ENCODE data around the gene UBE2E3.
"Not testable (repeated sequence)": the region's sequence is repeated elsewhere in the genome, so short reads cannot be mapped to it uniquely, and the experiment has no call there.

The UBE2E3 gene

DNA sequence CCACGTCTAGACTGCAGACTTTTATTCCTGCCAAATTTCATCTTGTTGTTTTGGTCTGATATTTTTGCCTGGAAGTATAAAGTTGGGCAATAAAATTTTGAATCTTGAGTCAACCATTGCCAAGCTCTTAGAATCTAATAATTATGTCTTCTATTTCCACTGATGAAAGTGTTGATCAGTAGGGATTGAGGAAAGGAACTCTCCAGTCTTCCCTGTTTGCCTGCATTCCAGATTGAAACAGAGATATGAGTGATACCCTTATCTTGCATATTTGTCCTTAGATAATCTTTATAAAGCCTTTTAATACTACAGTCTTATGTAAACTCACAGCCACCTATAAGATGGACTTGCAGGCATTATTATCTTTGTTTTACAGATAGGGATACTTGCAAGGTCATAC is 45.5 kb upstream of the UBE2E3 start:
- no peaks in the 10 kb centered on the region for H3F3A ChIP-seq (ENCODE audit: insufficient read depth, low read length)
- H3K79me2 ChIP-seq (ENCODE audit: insufficient read depth, low read length) = no peaks in the 10 kb centered on the region
- H2AFZ ChIP-seq (ENCODE audit: low read length) = no peak overlapping the region
- H3K27me3 ChIP-seq (ENCODE audit: insufficient read depth, low read length) = no peaks in the 10 kb centered on the region
- H3K36me3 ChIP-seq (ENCODE audit: insufficient read depth, low read length) = no peaks in the 10 kb centered on the region
- no peaks in the 10 kb centered on the region for H4K20me1 ChIP-seq (ENCODE audit: insufficient read depth, low read length)
- no peak for TF ChIP-seq EZH2 (IDR thresholded peaks at IDR 0.05; ENCODE audit: borderline replicate concordance, low read length)
- TF ChIP-seq, protein P1, sequence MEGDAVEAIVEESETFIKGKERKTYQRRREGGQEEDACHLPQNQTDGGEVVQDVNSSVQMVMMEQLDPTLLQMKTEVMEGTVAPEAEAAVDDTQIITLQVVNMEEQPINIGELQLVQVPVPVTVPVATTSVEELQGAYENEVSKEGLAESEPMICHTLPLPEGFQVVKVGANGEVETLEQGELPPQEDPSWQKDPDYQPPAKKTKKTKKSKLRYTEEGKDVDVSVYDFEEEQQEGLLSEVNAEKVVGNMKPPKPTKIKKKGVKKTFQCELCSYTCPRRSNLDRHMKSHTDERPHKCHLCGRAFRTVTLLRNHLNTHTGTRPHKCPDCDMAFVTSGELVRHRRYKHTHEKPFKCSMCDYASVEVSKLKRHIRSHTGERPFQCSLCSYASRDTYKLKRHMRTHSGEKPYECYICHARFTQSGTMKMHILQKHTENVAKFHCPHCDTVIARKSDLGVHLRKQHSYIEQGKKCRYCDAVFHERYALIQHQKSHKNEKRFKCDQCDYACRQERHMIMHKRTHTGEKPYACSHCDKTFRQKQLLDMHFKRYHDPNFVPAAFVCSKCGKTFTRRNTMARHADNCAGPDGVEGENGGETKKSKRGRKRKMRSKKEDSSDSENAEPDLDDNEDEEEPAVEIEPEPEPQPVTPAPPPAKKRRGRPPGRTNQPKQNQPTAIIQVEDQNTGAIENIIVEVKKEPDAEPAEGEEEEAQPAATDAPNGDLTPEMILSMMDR (IDR thresholded peaks at IDR 0.05; ENCODE audit: low read length) = no peak
- H3K27ac ChIP-seq (ENCODE audit: low read depth, low read length, poor library complexity, severe bottlenecking) = no peak overlapping the region
- H3K9me3 ChIP-seq (ENCODE audit: low read length) = no peaks in the 10 kb centered on the region
- no peak overlapping the region for H3K9ac ChIP-seq (ENCODE audit: low read length)
- H3K4me2 ChIP-seq (ENCODE audit: low read length) = no peak overlapping the region
- H3K4me1 ChIP-seq (ENCODE audit: insufficient read depth, low read length, severe bottlenecking) = no peaks in the 10 kb centered on the region
- H3K4me3 ChIP-seq (ENCODE audit: low read depth, low read length, poor library complexity, severe bottlenecking) = no peak overlapping the region
- H3K9me2 ChIP-seq (ENCODE audit: low read depth, low read length) = no peaks in the 10 kb centered on the region

DNA sequence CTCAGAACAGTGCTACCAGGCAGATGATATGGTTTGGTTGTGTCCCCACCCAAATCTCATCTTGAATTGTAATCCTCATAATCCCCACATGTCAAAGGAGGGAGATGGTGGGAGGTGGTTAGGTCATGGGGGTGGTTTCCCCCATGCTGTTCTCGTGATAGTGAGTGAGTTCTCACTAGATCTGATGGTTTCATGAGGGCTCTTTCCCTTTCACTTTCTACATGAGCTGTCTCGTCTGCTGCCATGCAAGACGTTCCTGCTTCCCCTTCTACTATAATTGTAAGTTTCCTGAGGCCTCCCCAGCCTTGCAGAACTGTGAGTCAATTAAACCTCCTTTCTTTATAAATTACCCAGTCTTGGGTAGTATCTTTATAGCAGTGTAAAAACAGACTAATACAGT is 42.9 kb upstream of the UBE2E3 start:
- H3K9ac ChIP-seq (ENCODE audit: low read length); H3F3A ChIP-seq (ENCODE audit: insufficient read depth, low read length); H3K27ac ChIP-seq (ENCODE audit: low read depth, low read length, poor library complexity, severe bottlenecking); H3K4me1 ChIP-seq (ENCODE audit: insufficient read depth, low read length, severe bottlenecking); H3K36me3 ChIP-seq (ENCODE audit: insufficient read depth, low read length); H3K9me3 ChIP-seq (ENCODE audit: low read length); H4K20me1 ChIP-seq (ENCODE audit: insufficient read depth, low read length); H2AFZ ChIP-seq (ENCODE audit: low read length); H3K27me3 ChIP-seq (ENCODE audit: insufficient read depth, low read length); H3K79me2 ChIP-seq (ENCODE audit: insufficient read depth, low read length); H3K9me2 ChIP-seq (ENCODE audit: low read depth, low read length); H3K4me2 ChIP-seq (ENCODE audit: low read length); H3K4me3 ChIP-seq (ENCODE audit: low read depth, low read length, poor library complexity, severe bottlenecking): not testable (repeated sequence)

GRCh38 chr2:180938451-180938850 is 42.0 kb upstream of the UBE2E3 start:
- no peak overlapping the region for H3K4me2 ChIP-seq (ENCODE audit: low read length)
- no peaks in the 10 kb centered on the region for H3K4me1 ChIP-seq (ENCODE audit: insufficient read depth, low read length, severe bottlenecking)
- H3K4me3 ChIP-seq (ENCODE audit: low read depth, low read length, poor library complexity, severe bottlenecking) = no peak overlapping the region
- no peaks in the 10 kb centered on the region for H3K9me3 ChIP-seq (ENCODE audit: low read length)
- H3K79me2 ChIP-seq (ENCODE audit: insufficient read depth, low read length) = no peaks in the 10 kb centered on the region
- no peak overlapping the region for H3K9ac ChIP-seq (ENCODE audit: low read length)
- no peak overlapping the region for H2AFZ ChIP-seq (ENCODE audit: low read length)
- no peaks in the 10 kb centered on the region for H3F3A ChIP-seq (ENCODE audit: insufficient read depth, low read length)
- no peak overlapping the region for H3K27ac ChIP-seq (ENCODE audit: low read depth, low read length, poor library complexity, severe bottlenecking)
- no peaks in the 10 kb centered on the region for H3K36me3 ChIP-seq (ENCODE audit: insufficient read depth, low read length)
- no peaks in the 10 kb centered on the region for H4K20me1 ChIP-seq (ENCODE audit: insufficient read depth, low read length)
- TF ChIP-seq, protein P1 (IDR thresholded peaks at IDR 0.05; ENCODE audit: low read length) = no peak
- no peak for TF ChIP-seq EZH2 (IDR thresholded peaks at IDR 0.05; ENCODE audit: borderline replicate concordance, low read length)
- H3K9me2 ChIP-seq (ENCODE audit: low read depth, low read length) = no peaks in the 10 kb centered on the region
- no peaks in the 10 kb centered on the region for H3K27me3 ChIP-seq (ENCODE audit: insufficient read depth, low read length)

- Histone ChIP-seq H3K36me3 (ENCODE audit: insufficient read depth, low read length) (no peaks in the 10 kb centered on the region), H3K4me2 (ENCODE audit: low read length) (no peak overlapping the region), H3K4me1 (ENCODE audit: insufficient read depth, low read length, severe bottlenecking) (no peaks in the 10 kb centered on the region), H3K9me2 (ENCODE audit: low read depth, low read length) (no peaks in the 10 kb centered on the region), H3F3A (ENCODE audit: insufficient read depth, low read length) (no peaks in the 10 kb centered on the region), H3K27ac (ENCODE audit: low read depth, low read length, poor library complexity, severe bottlenecking) (no peak overlapping the region), H3K9ac (ENCODE audit: low read length) (no peak overlapping the region), H3K9me3 (ENCODE audit: low read length) (no peaks in the 10 kb centered on the region), H4K20me1 (ENCODE audit: insufficient read depth, low read length) (no peaks in the 10 kb centered on the region), H3K79me2 (ENCODE audit: insufficient read depth, low read length) (no peaks in the 10 kb centered on the region), H3K4me3 (ENCODE audit: low read depth, low read length, poor library complexity, severe bottlenecking) (no peak overlapping the region), H2AFZ (ENCODE audit: low read length) (no peak overlapping the region), H3K27me3 (ENCODE audit: insufficient read depth, low read length) (no peaks in the 10 kb centered on the region)
- no peak for TF ChIP-seq EZH2 (IDR thresholded peaks at IDR 0.05; ENCODE audit: borderline replicate concordance, low read length)
- TF ChIP-seq, protein P1 (IDR thresholded peaks at IDR 0.05; ENCODE audit: low read length) = no peak
These were observed 37.1 kb upstream of the UBE2E3 start for GRCh38 chr2:180943275-180943674.
